NT2/D1 (cell line): ENCODE results near the gene MAGEA4.

ENCODE experiments used
- DNase-seq: peaks from one replicate; pipeline ENCODE4 v3.0.0-alpha.2; 2011; ENCODE audit warnings: low read depth, low spot score
- H3K27me3 ChIP-seq: 2 replicates; pipeline ENCODE4 v1.6.0; 2011; ENCODE audit warnings: mild to moderate bottlenecking; ENCODE audit not compliant: insufficient read length, insufficient read depth
- H3K36me3 ChIP-seq: 2 replicates; pipeline ENCODE4 v1.6.1; 2011; ENCODE audit warnings: mild to moderate bottlenecking, low read length, mixed read lengths; ENCODE audit not compliant: insufficient read depth, insufficient read length
- H3K4me1 ChIP-seq: 2 replicates; pipeline ENCODE4 v1.5.1; 2011; ENCODE audit not compliant: insufficient read depth, insufficient read length
- H3K4me3 ChIP-seq: 2 replicates; pipeline ENCODE4 v1.5.1; 2011; ENCODE audit warnings: low read depth; ENCODE audit not compliant: insufficient read length
- H3K9ac ChIP-seq: 2 replicates; pipeline ENCODE4 v1.6.0; 2011; ENCODE audit warnings: low read depth; ENCODE audit not compliant: insufficient read length
- H3K9me3 ChIP-seq: 2 replicates; pipeline ENCODE4 v1.5.1; 2011; ENCODE audit warnings: mild to moderate bottlenecking, low read length; ENCODE audit not compliant: insufficient read depth
- SUZ12 ChIP-seq: IDR thresholded peaks from 2 replicates; pipeline ENCODE4 v1.6.1; 2011; ENCODE audit not compliant: insufficient read length, insufficient read depth; ENCODE audit errors: extremely low read depth
- YY1 ChIP-seq: IDR thresholded peaks from 2 replicates; pipeline ENCODE4 v1.6.1; 2011; ENCODE audit not compliant: insufficient read length, insufficient read depth
- ZNF274 ChIP-seq: IDR thresholded peaks from 2 replicates; pipeline ENCODE4 v1.6.1; 2011; ENCODE audit warnings: mild to moderate bottlenecking, low read depth, low read length

Gene MAGEA4

GRCh38 chrX:151970027-151970426 is 57.3 kb downstream of the MAGEA4 start:
- no peaks in the 10 kb centered on the region for H3K27me3 ChIP-seq
- no peak overlapping the region for H3K9ac ChIP-seq
- no peaks in the 10 kb centered on the region for H3K4me1 ChIP-seq
- H3K36me3 ChIP-seq, result peaks cover 16% of the 10 kb centered on the region
- no peaks in the 10 kb centered on the region for H3K9me3 ChIP-seq
- no peak overlapping the region for H3K4me3 ChIP-seq
- DNase-seq, result no peak
- no peak for TF ChIP-seq SUZ12
- no peak for TF ChIP-seq ZNF274
- no peak for TF ChIP-seq YY1

GRCh38 chrX:151970661-151971060 is 58.0 kb downstream of the MAGEA4 start:
- Histone ChIP-seq H3K4me1 (no peaks in the 10 kb centered on the region), H3K36me3 (peaks cover 16% of the 10 kb centered on the region), H3K27me3 (no peaks in the 10 kb centered on the region), H3K4me3 (no peak overlapping the region), H3K9me3 (no peaks in the 10 kb centered on the region), H3K9ac (no peak overlapping the region)
- TF ChIP-seq ZNF274 (no peak), SUZ12 (no peak), YY1 (no peak)
- DNase-seq, result no peak

- no peaks in the 10 kb centered on the region for H3K4me1 ChIP-seq
- TF ChIP-seq ZNF274 (no peak), SUZ12 (no peak), YY1 (no peak)
- DNase-seq, result no peak
- no peaks in the 10 kb centered on the region for H3K9me3 ChIP-seq
- H3K27me3 ChIP-seq, result no peaks in the 10 kb centered on the region
- H3K9ac ChIP-seq, result no peak overlapping the region
- H3K4me3 ChIP-seq, result peak overlapping the region; percentile 11
- peaks cover 16% of the 10 kb centered on the region for H3K36me3 ChIP-seq
Observed at GRCh38 chrX:151973060-151973661, 60.5 kb downstream of the MAGEA4 start.

GRCh38 chrX:151973851-151974335 is 61.2 kb downstream of the MAGEA4 start:
- TF ChIP-seq YY1 (no peak), SUZ12 (no peak), ZNF274 (no peak)
- peaks cover 10% of the 10 kb centered on the region for H3K36me3 ChIP-seq
- H3K4me3 ChIP-seq, result peak overlapping the region; percentile 30
- H3K9ac ChIP-seq, result peak overlapping the region; percentile 32
- H3K27me3 ChIP-seq, result no peaks in the 10 kb centered on the region
- DNase-seq, result no peak
- H3K4me1 ChIP-seq, result no peaks in the 10 kb centered on the region
- H3K9me3 ChIP-seq, result no peaks in the 10 kb centered on the region
